T47D (cell line): Measurements from ENCODE around the gene MYRFL.

ENCODE experiments used
- DNase-seq, 2 experiments: peaks; one replicate each; pipeline versions ENCODE4 v3.0.0 to v3.0.0-alpha.2; 2011 to 2012; ENCODE audit warnings: low read depth in 1 of 2, low spot score in 1 of 2
- JUND ChIP-seq: IDR thresholded peaks from 2 replicates; pipeline ENCODE4 v1.6.1; 2012; ENCODE audit warnings: low read depth
- in situ Hi-C: cut with HindIII; loops from 2 replicates; pipeline ENCODE4 v1.10.0; 2016; ENCODE audit warnings: low sequenced_read_pairs, low pct_unique_long_range_greater_than_20kb

MYRFL gene

DNA sequence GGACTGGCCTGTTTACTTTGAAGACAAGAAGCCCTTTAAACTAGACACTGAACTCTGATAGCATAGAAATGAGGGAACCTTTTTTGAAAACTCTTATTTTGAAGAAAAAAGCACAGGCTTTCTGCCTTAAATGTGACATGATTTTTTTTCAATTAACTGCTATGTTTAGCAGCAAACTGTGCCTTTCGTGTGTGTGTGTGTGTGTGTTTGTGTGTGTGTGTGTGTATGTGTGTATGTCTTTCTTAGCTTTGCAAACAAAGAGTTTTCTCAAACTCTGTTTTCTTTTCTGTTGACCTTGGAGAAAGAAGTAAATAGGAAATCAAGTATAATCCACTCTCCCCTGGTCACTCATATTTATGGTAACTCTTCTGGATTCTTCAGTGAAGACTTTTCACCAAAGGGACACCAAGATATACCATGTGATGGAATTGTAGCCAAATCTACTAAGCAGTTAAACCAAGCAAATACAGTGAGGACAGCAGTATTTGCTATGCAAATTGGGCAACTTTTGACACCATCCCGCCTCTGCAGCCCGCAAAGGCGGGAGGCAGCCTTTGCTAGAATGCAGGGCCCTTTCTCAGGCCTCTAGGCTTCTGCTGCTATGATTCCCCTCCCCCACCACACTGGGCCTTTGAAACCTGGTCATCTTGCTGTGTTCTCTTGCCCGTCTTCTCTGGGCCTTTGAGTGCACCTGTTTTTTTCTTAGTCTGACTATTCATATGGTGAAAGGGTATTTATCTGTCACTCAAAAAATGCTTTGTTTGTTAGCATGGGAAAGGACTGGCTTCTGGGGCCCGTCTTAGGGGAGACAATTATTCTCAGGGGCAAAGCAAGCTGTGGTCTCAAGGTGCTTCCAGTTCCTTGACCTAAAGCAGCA, 107.9 kb downstream of the MYRFL start:
- no peak for TF ChIP-seq JUND
- in situ Hi-C loops: no loop called here
- peak in 1 of 2 experiments; percentile 89 for DNase-seq

DNA sequence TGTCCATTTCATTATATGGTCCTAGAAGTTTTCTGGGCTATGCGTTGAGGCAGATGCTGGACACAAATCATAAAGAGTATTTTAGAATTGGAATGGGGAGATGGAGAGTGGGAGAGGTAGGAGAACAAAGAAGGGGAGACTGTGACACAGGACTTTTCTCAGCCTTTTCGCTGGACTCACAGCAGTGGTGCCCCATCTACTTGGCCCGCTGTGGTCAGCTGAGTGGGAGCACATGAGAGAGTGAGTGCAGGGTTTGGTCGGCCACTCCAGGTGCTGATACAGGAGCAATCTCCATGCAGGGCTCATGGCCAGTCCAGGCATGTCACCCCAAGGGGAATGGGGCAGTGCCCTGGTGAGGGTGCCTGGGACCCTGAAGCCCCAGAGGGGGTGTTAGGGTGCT, 109.0 kb downstream of the MYRFL start:
- TF ChIP-seq JUND: no peak
- in situ Hi-C loops: no loop called here
- DNase-seq: no peak

DNA sequence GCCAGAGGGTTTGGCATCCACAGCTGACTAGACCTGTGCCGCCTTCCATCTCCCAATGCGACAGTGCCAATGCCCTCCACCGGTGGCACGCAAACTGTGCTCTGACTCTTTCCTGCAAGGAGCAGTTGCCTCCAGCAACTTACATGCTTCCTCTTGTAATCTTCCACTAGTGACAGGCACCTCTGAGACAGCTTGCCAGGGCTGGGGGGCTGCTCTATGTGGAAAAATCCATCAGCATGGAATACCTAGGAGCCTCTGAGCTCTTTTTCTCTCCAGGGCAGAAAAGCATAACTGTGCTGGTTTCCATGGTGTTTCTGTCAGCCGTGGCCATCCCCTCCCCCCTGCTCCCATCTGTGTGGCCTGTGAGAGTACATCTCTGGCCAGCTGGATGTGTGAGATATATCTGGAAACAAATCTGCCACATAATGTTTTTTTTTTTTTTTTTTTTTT, 110.6 kb downstream of the MYRFL start:
- no peak for TF ChIP-seq JUND
- in situ Hi-C loops: no loop called here
- DNase-seq: peak; percentile 48 to 91

DNA sequence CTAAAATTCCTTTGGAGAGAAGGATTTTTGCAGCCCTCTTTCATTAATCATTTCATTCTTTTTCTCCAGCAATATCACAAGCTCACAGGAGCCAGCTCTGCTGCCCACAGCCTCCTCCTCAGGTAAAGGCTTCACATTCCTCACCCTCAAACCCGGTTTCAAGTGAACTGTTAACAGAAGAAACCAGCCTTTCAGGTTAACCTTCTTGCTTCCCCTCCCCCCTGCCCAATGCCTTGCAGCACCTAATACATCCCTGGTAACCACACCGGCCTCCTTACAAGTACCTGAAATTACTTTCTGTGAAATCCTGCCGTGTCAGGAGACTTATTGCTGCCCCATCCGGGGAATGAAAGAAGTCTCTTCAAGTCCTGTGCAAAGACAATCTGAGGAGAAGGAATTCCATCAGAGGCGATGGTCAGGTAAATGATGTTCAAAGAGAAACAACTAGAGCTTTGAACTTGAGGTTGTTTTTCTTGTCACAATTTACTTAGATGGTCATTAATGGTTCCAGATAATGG, 111.2 kb downstream of the MYRFL start:
- peak; percentile 83 to 98 for DNase-seq
- TF ChIP-seq JUND: peak; percentile 58; the same call in 1 of the 2 replicates
- in situ Hi-C loops: no loop called here

DNA sequence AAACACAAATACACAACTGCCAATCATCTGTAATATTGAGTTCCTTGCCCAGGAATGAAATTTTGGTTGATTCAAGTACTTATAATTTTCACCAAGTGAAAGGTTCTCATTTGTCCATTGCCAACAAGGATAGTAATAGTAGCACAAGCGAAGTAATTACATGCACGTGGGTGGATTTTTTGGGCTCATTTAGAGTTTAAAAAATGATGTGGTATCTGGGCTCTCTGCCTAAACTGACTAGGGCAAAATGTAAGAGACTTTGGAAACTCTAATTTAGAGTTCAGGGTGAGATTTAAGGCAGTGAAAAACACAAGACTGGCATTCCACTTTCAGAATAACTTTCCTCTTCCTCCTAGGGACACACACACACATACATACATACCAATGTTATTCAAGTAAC, 111.7 kb downstream of the MYRFL start:
- no peak for TF ChIP-seq JUND
- no peak for DNase-seq
- in situ Hi-C loops: no loop called here

DNA sequence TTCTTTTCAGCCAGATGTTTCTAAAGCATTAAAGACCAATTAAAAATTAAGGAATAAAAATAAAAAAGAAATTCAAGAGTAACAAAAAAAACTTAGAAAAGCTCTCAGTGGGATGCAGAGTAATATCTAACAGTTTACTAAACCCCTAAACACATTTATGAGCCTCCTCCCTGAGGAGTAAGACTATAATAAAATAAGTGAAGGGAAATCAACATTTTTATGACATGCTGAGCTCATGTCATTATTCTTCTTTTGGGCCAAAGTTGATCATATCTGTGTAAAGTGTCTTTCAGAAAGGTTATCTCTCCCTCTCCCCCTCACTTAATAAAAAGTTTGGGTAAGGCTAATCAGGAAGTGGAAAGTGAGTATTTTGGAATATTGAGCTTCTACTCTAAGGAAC, 122.1 kb downstream of the MYRFL start:
- no peak for DNase-seq
- TF ChIP-seq JUND: no peak
- in situ Hi-C loops: no loop called here

DNA sequence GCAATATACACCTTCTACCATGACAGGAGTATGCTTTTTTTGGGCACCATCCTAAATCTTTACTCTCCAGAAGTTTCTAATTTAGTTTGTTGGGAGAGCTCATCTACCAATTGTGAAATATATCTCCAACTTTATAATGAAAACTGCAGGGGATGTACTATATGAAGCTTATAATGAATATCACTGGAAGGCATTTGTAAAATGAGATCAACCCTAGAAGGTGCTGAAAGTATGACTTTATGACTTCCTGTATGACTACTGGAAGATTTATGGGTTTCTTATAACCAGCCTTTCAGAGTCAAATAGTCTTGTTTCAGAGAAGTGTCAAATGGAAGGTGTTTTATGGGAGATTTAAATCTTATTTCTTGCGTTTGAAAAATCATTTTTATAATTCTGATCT, 122.9 kb downstream of the MYRFL start:
- no peak for DNase-seq
- no peak for TF ChIP-seq JUND
- in situ Hi-C loops: no loop called here

DNA sequence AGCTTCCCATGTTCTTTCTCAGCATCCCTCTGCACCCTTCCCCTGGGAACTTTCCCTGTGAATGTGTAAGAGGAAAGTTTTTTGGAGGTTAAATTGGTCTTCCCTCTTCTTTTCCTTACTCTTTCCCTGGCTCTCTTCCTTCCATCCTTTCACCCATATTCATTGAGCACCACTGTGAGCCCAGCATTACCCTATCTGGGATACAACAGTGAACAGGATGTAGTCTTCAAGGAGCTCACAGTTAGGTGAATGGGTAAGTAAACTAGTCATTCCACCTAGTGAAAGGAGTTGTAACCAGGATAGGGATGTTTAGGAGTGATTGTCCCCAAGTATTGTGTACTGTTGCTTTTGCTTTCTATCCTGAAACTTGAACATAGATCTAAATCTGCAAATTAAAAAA, 123.8 kb downstream of the MYRFL start:
- in situ Hi-C loops: no loop called here
- DNase-seq: no peak
- no peak for TF ChIP-seq JUND

DNA sequence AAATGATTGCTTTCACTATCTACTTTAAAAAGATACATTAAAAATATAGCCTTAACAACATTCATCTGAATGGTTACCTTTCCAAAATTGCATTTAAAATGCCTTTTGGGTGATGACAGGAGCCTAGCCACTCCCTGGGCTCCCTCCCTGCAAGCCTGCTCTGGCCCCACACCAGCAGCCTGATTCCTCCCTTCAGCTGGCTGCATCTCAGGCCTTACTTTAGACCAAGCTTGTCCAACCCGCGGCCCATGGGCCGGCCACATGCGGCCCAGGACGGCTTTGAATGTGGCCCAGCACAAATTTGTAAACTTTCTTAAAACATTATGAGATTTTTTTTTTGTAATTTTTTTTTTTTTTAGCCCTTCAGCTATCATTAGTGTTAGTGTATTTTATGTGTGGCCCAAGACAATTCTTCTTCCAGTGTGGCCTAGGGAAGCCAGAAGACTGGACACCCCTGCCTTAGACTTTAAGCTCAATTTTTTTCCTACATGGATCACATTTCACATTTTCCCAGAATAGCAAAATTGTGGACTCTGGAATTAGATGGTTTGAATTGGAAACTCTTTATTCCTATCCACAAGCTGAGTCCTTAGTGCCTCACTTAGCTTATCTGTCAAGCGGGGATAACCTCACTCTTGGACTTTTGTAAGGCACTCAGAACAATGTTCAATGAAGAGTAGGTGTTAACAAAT, 124.4 kb downstream of the MYRFL start:
- in situ Hi-C loops: no loop called here
- DNase-seq: no peak

DNA sequence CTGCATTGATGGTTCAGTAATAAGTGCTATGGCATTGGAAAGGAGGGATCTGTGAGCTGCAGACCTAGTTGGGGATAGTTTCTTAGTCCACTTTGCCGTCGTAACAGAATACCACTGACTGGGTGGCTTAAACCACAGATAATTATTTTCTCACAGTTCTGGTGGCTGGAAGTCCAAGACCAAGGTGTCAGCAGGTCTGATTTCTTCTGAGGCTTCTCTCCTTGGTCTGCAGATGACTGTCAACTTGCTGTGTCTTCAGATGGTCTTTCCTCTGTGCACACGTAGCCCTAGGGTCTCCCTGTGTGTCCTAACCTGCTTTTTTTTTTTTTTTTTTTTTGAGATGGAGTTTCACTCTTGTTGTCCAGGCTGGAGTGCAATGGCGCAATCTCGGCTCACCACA, 126.1 kb downstream of the MYRFL start:
- no peak for DNase-seq
- no peak for TF ChIP-seq JUND
- in situ Hi-C loops: no loop called here

More for the DNA sequence above, 124.4 kb downstream of the MYRFL start:
- TF ChIP-seq JUND: no peak

DNA sequence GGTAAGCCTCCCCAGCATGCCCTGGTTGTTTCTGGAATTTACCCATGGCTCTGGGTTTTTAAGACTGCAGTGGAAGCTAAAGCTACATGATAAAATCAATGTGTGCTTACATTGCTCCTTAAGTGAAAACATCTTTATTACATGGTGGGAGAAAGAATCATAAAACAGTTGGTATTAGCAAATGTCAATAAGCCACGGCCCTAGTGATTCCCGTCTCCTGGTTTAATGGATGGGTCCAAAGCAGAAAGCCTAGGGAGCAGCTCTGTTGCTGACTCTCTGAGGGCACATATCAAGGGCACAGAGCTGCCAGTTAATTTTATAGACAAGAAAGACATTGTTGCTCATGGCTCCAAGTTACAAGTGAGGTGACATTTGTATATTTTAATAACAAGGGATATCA, 127.9 kb downstream of the MYRFL start:
- no peak for DNase-seq
- in situ Hi-C loops: no loop called here
- TF ChIP-seq JUND: no peak

DNA sequence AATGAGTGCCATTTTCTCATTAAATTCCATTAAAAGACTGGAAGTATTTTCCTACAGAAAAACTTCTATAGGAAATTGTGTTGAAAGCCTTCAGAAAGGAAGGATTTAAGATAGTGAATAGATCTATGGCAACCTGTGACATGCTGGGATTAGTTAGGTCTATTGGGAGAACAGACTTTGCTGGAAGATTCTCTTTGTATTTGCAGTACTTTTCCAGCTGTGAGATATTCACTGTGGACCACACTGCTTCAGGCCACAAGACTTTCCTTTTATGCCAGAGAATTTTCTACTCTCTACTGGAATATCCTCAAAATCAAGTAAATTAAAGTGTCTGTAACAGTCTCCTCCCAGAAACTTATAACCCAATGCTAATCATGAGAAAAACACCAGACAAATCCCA, 136.2 kb downstream of the MYRFL start:
- DNase-seq: no peak
- TF ChIP-seq JUND: no peak
- in situ Hi-C loops: no loop called here

DNA sequence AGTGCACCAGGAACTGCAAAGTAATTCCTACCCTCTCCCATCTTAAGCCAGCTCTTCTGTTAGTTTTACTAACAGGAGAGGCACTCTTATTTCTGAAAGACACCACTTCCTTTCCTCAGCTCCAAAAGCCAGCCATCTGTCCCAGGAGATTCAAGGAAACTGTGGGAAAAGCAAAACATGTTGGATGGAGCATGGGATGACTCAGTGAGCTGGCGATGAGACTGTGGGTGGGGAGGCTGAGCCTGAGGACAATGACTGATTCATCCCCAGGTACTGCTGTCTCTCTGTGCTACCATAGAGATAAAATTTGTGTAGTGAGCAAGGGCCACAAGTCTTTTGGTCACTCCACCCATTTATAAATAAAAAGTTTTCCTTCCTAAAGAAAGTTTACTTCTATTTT, 141.4 kb downstream of the MYRFL start:
- in situ Hi-C loops: no loop called here
- no peak for DNase-seq
- no peak for TF ChIP-seq JUND
